Endodermal cell (in vitro differentiated cells): ENCODE results near the gene PFKL. TPM values are rescaled to one million over a fixed set of nuclear protein-coding genes. Genes with fewer than 3 reads are reported as not detected.

ENCODE experiments used
- DNase-seq: peaks from one replicate; pipeline ENCODE4 v3.0.0-alpha.2; 2017
- H3K27ac ChIP-seq: 2 replicates; pipeline ENCODE4 v1.5.1; 2013; ENCODE audit warnings: mild to moderate bottlenecking, low read depth, low read length, moderate library complexity
- H3K27me3 ChIP-seq: 2 replicates; pipeline ENCODE4 v1.6.1; 2013; ENCODE audit warnings: mild to moderate bottlenecking, low read length, moderate library complexity; ENCODE audit not compliant: insufficient read depth, control insufficient read depth, poor library complexity, severe bottlenecking
- H3K36me3 ChIP-seq: 2 replicates; pipeline ENCODE4 v1.7.0; 2013; ENCODE audit warnings: mild to moderate bottlenecking, low read length, moderate library complexity; ENCODE audit not compliant: control insufficient read depth, insufficient read depth
- H3K4me1 ChIP-seq: one replicate; pipeline ENCODE4 v1.7.0; 2013; ENCODE audit warnings: low read length; ENCODE audit not compliant: control insufficient read depth, insufficient read depth
- H3K4me3 ChIP-seq: 2 replicates; pipeline ENCODE4 v1.5.1; 2013; ENCODE audit warnings: mild to moderate bottlenecking, low read length, moderate library complexity
- H3K9ac ChIP-seq: 2 replicates; pipeline ENCODE4 v1.6.1; 2013; ENCODE audit warnings: mild to moderate bottlenecking, low read length, moderate library complexity; ENCODE audit not compliant: poor library complexity, severe bottlenecking; ENCODE audit errors: extremely low read depth
- H3K9me3 ChIP-seq: 2 replicates; pipeline ENCODE4 v1.6.1; 2013; ENCODE audit warnings: mild to moderate bottlenecking, low read length, moderate library complexity; ENCODE audit not compliant: control insufficient read depth
- H3K27ac Mint-ChIP-seq: 2 replicates; pipeline ENCODE4 v1.8.0; 2020; ENCODE audit warnings: mixed read lengths
- H3K27me3 Mint-ChIP-seq: 2 replicates; pipeline ENCODE4 v1.8.0; 2021; ENCODE audit warnings: mild to moderate bottlenecking, mixed read lengths; ENCODE audit not compliant: insufficient read depth
- H3K36me3 Mint-ChIP-seq: 2 replicates; pipeline ENCODE4 v1.8.0; 2020; ENCODE audit warnings: low read depth, mixed read lengths
- H3K4me1 Mint-ChIP-seq: 2 replicates; pipeline ENCODE4 v1.8.0; 2020; ENCODE audit warnings: mixed read lengths
- H3K4me3 Mint-ChIP-seq: 2 replicates; pipeline ENCODE4 v1.8.0; 2020; ENCODE audit warnings: mild to moderate bottlenecking, moderate library complexity, mixed read lengths
- H3K9me3 Mint-ChIP-seq: 2 replicates; pipeline ENCODE4 v1.8.0; 2020; ENCODE audit warnings: mild to moderate bottlenecking, mixed read lengths
- WGBS, 2 experiments: methylation state at CpG; one replicate each; pipeline versions ENCODE4 v1.1.5 to v1.1.7; 2013; ENCODE audit warnings: missing lambda C conversion rate in 2 of 2, mixed read lengths in 1 of 2; ENCODE audit not compliant: insufficient coverage in 1 of 2, insufficient read length in 1 of 2; 5-methylcytosine and 5-hydroxymethylcytosine counted together
- total RNA-seq, 2 donors: library from RNA; stranded (reverse); fragmentation: NEBNext Ultra II Directional in 1 of 2; extraction: Animal tissue kit (Norgen Biotek cat#: 25700) in 1 of 2; gene quantifications; 2 replicates in 1 of 2; 3 replicates in 1 of 2; pipeline ENCODE4 v1.2.1, GENCODE V29; 2021
- TF ChIP-seq, protein P1 (sequence below): fragments of 200-600 bp; sonication (generic); conservative IDR thresholded peaks from 2 replicates; pipeline ENCODE4 v1.5.0; 2021; ENCODE audit warnings: antibody characterized with exemption, mild to moderate bottlenecking

PFKL gene
- total RNA-seq, 2 donors from 2014 or later = 195 to 198 TPM

DNA sequence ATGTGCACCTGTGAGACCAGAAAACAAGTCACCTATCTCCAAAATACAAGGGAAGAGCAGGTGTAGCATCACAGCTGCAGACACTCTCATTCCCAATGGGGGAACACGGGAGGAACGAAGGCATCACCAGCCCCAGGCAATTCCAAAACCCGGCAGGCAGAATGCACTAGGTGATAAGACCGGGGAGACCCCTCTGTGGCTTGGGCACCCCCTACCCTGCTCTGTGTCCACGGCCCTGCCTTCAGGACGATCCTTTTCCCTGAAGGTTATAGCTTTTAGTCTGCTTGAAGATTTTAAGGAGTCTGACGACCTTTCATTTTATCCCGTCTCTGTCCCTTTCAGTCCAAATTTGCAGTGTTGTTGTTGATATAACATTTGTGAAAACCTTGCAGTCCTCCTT is 72.8 kb downstream of the PFKL start:
- no peaks in the 10 kb centered on the region for H3K4me1 ChIP-seq
- Mint-ChIP-seq H3K36me3 (peaks cover 8% of the 10 kb centered on the region), H3K27me3 (peaks cover 15% of the 10 kb centered on the region), H3K27ac (no peak overlapping the region), H3K4me3 (no peak overlapping the region), H3K9me3 (peaks cover 31% of the 10 kb centered on the region), H3K4me1 (peaks cover under 1% of the 10 kb centered on the region)
- no peaks in the 10 kb centered on the region for H3K27me3 ChIP-seq
- TF ChIP-seq, protein P1, sequence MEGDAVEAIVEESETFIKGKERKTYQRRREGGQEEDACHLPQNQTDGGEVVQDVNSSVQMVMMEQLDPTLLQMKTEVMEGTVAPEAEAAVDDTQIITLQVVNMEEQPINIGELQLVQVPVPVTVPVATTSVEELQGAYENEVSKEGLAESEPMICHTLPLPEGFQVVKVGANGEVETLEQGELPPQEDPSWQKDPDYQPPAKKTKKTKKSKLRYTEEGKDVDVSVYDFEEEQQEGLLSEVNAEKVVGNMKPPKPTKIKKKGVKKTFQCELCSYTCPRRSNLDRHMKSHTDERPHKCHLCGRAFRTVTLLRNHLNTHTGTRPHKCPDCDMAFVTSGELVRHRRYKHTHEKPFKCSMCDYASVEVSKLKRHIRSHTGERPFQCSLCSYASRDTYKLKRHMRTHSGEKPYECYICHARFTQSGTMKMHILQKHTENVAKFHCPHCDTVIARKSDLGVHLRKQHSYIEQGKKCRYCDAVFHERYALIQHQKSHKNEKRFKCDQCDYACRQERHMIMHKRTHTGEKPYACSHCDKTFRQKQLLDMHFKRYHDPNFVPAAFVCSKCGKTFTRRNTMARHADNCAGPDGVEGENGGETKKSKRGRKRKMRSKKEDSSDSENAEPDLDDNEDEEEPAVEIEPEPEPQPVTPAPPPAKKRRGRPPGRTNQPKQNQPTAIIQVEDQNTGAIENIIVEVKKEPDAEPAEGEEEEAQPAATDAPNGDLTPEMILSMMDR = no peak
- no peak overlapping the region for H3K9ac ChIP-seq
- H3K27ac ChIP-seq = no peak overlapping the region
- WGBS, 2 experiments = 88 to 92% methylated on average over 8 of the region's 8 CpGs
- no peaks in the 10 kb centered on the region for H3K36me3 ChIP-seq
- DNase-seq = no peak
- H3K9me3 ChIP-seq = peaks cover 20% of the 10 kb centered on the region
- H3K4me3 ChIP-seq = no peak overlapping the region

DNA sequence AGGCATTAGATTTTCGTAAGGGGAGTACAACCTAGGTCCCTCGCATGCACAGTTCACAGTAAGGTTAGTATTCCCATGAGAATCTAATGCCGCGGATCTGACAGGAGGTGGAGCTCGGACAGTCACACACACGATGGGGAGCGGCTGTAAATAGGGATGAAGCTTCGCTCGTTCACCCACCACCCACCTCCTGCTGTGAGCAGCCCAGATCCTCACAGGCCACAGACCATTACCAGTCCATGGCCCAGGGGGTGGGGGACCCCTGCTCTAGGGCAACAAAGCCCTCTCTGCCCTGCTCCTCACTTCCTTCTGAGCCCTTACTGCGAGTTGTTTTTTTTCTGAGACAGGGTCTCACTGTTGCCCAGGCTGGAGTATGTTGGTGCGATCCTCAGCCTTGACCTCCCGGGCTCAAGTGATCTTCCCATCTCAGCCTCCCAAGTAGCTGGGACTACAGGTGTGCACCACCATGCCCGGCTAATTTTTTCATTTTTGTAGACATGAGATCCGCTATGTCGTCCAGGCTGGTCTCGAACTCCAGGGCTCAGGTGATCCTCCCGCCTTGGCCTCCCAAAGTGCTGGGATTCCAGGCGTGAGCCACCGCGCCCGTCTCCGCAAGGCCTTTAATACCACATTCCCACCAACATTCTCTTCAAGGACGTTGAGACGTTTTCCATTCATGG is 74.9 kb downstream of the PFKL start:
- no peak overlapping the region for H3K27ac ChIP-seq
- peaks cover 16% of the 10 kb centered on the region for H3K27me3 Mint-ChIP-seq
- H3K4me3 ChIP-seq = no peak overlapping the region
- H3K9me3 ChIP-seq = peaks cover 20% of the 10 kb centered on the region
- no peaks in the 10 kb centered on the region for H3K36me3 ChIP-seq
- no peak overlapping the region for H3K27ac Mint-ChIP-seq
- H3K27me3 ChIP-seq = no peaks in the 10 kb centered on the region
- 97% methylated on average over 15 to 24 of the region's 24 CpGs for WGBS, 2 experiments
- peak; percentile 20 for DNase-seq
- H3K4me1 Mint-ChIP-seq = peaks cover 2% of the 10 kb centered on the region
- H3K36me3 Mint-ChIP-seq = peaks cover 8% of the 10 kb centered on the region
- H3K9ac ChIP-seq = no peak overlapping the region
- H3K4me1 ChIP-seq = no peaks in the 10 kb centered on the region
- H3K4me3 Mint-ChIP-seq = no peak overlapping the region
- TF ChIP-seq, protein P1 = no peak
- peaks cover 32% of the 10 kb centered on the region for H3K9me3 Mint-ChIP-seq

- peaks cover 32% of the 10 kb centered on the region for H3K9me3 Mint-ChIP-seq
- no peak overlapping the region for H3K27ac Mint-ChIP-seq
- Histone ChIP-seq H3K36me3 (no peaks in the 10 kb centered on the region), H3K27me3 (no peaks in the 10 kb centered on the region), H3K4me3 (no peak overlapping the region), H3K4me1 (peaks cover under 1% of the 10 kb centered on the region), H3K9me3 (peaks cover 20% of the 10 kb centered on the region), H3K9ac (no peak overlapping the region), H3K27ac (no peak overlapping the region)
- peaks cover 14% of the 10 kb centered on the region for H3K27me3 Mint-ChIP-seq
- peak; percentile 23 for DNase-seq
- H3K36me3 Mint-ChIP-seq = peaks cover 8% of the 10 kb centered on the region
- H3K4me1 Mint-ChIP-seq = peaks cover 7% of the 10 kb centered on the region
- WGBS, 2 experiments = 96% methylated on average over 10 of the region's 10 CpGs
- H3K4me3 Mint-ChIP-seq = no peak overlapping the region
- TF ChIP-seq, protein P1 = no peak
These were observed 75.4 kb downstream of the PFKL start for GRCh38 chr21:44375281-44375651.
